Mesendoderm (in vitro differentiated cells): Measurements from ENCODE around the gene FGD4.
A peak's percentile ranks its signal among the peaks of the same experiment; 100 is the strongest.

Source experiments
- DNase-seq: peaks from one replicate; pipeline ENCODE4 v3.0.0; 2013
- H2AK5ac ChIP-seq: 2 replicates; pipeline ENCODE4 v1.6.1; 2013; ENCODE audit warnings: low read length, inconsistent platforms
- H2BK120ac ChIP-seq: 2 replicates; pipeline ENCODE4 v1.6.1; 2013; ENCODE audit warnings: low read depth, mild to moderate bottlenecking, low read length, moderate library complexity, mixed read lengths
- H2BK15ac ChIP-seq: replicated peaks from 2 replicates; pipeline ENCODE4 v1.6.1; 2013; ENCODE audit warnings: low read depth, mild to moderate bottlenecking, moderate library complexity
- H2BK5ac ChIP-seq: 2 replicates; pipeline ENCODE4 v1.6.1; 2013; ENCODE audit warnings: low read length, inconsistent platforms
- H3K18ac ChIP-seq: 2 replicates; pipeline ENCODE4 v1.6.1; 2013; ENCODE audit warnings: mild to moderate bottlenecking, low read length, mixed read lengths
- H3K23ac ChIP-seq: one replicate; pipeline ENCODE4 v1.6.1; 2013; ENCODE audit warnings: low read length
- H3K27ac ChIP-seq: 2 replicates; pipeline ENCODE4 v1.5.1; 2013; ENCODE audit warnings: low read depth, mild to moderate bottlenecking, inconsistent platforms, low read length, moderate library complexity
- H3K27me3 ChIP-seq: 2 replicates; pipeline ENCODE4 v1.6.1; 2013; ENCODE audit warnings: low read length, control low read depth, mild to moderate bottlenecking, inconsistent platforms; ENCODE audit not compliant: insufficient read depth, poor library complexity
- H3K36me3 ChIP-seq: 2 replicates; pipeline ENCODE4 v1.6.1; 2013; ENCODE audit warnings: low read length, inconsistent platforms; ENCODE audit not compliant: control insufficient read depth, insufficient read depth
- H3K4ac ChIP-seq: one replicate; pipeline ENCODE4 v1.6.1; 2013; ENCODE audit warnings: low read depth, mild to moderate bottlenecking, low read length, moderate library complexity
- H3K4me1 ChIP-seq: 2 replicates; pipeline ENCODE4 v1.6.1; 2013; ENCODE audit warnings: low read depth, low read length, inconsistent platforms; ENCODE audit not compliant: control insufficient read depth
- H3K4me2 ChIP-seq: 2 replicates; pipeline ENCODE4 v1.6.1; 2013; ENCODE audit warnings: low read length
- H3K4me3 ChIP-seq: 2 replicates; pipeline ENCODE4 v1.5.1; 2013; ENCODE audit warnings: mild to moderate bottlenecking, low read length
- H3K56ac ChIP-seq: one replicate; pipeline ENCODE4 v1.6.1; 2013; ENCODE audit warnings: low read length
- H3K79me1 ChIP-seq: 2 replicates; pipeline ENCODE4 v1.6.1; 2013; ENCODE audit warnings: low read length, inconsistent platforms
- H3K79me2 ChIP-seq: 2 replicates; pipeline ENCODE4 v1.6.1; 2013; ENCODE audit warnings: mild to moderate bottlenecking, low read length; ENCODE audit not compliant: control insufficient read depth, insufficient read depth
- H3K9ac ChIP-seq: 2 replicates; pipeline ENCODE4 v1.6.1; 2013; ENCODE audit warnings: low read length, inconsistent platforms
- H4K5ac ChIP-seq: one replicate; pipeline ENCODE4 v1.6.1; 2013; ENCODE audit warnings: low read length
- H4K8ac ChIP-seq: one replicate; pipeline ENCODE4 v1.6.1; 2013; ENCODE audit warnings: low read depth, mild to moderate bottlenecking, control low read depth, low read length, moderate library complexity
- WGBS: extraction: QIAGEN DNeasy Blood & Tissue Kit; methylation state at CpG from one replicate; pipeline ENCODE4 v1.1.7; 2013; ENCODE audit warnings: low lambda C conversion rate, missing lambda C conversion rate; ENCODE audit not compliant: insufficient coverage; ENCODE audit errors: extremely low coverage; 5-methylcytosine and 5-hydroxymethylcytosine counted together

The FGD4 gene

GRCh38 chr12:32462908-32463307 is 63.5 kb downstream of the FGD4 start:
- H3K23ac ChIP-seq = no peak overlapping the region
- peak overlapping the region; percentile 56 for H4K8ac ChIP-seq
- no peak overlapping the region for H3K4ac ChIP-seq
- H3K36me3 ChIP-seq = no peaks in the 10 kb centered on the region
- no peak overlapping the region for H4K5ac ChIP-seq
- no peak overlapping the region for H2BK15ac ChIP-seq
- no CpG with 5 or more reads among the region's 2 CpGs for WGBS
- H3K4me3 ChIP-seq = no peak overlapping the region
- no peak overlapping the region for H2BK5ac ChIP-seq
- H3K79me1 ChIP-seq = no peaks in the 10 kb centered on the region
- no peak overlapping the region for H2BK120ac ChIP-seq
- peaks cover 12% of the 10 kb centered on the region for H3K79me2 ChIP-seq
- H3K27me3 ChIP-seq = no peaks in the 10 kb centered on the region
- no peak overlapping the region for H3K18ac ChIP-seq
- H3K4me2 ChIP-seq = no peak overlapping the region
- H3K4me1 ChIP-seq = no peaks in the 10 kb centered on the region
- no peak overlapping the region for H3K9ac ChIP-seq
- no peak overlapping the region for H3K56ac ChIP-seq
- H2AK5ac ChIP-seq = no peak overlapping the region
- no peak for DNase-seq
- no peak overlapping the region for H3K27ac ChIP-seq

- Histone ChIP-seq H3K27me3 (no peaks in the 10 kb centered on the region), H3K4me3 (no peak overlapping the region), H3K9ac (no peak overlapping the region), H3K18ac (no peak overlapping the region), H3K4ac (no peak overlapping the region), H3K79me2 (no peaks in the 10 kb centered on the region), H3K79me1 (no peaks in the 10 kb centered on the region), H2BK120ac (no peak overlapping the region), H3K4me2 (no peak overlapping the region), H3K36me3 (no peaks in the 10 kb centered on the region), H3K27ac (no peak overlapping the region), H2AK5ac (no peak overlapping the region), H4K8ac (no peak overlapping the region), H3K56ac (no peak overlapping the region), H2BK5ac (no peak overlapping the region), H3K4me1 (no peaks in the 10 kb centered on the region), H2BK15ac (no peak overlapping the region), H4K5ac (no peak overlapping the region), H3K23ac (no peak overlapping the region)
- DNase-seq = no peak
- WGBS = no CpG with 5 or more reads among the region's 1 CpG
Measured at GRCh38 chr12:32466187-32466586, 66.8 kb downstream of the FGD4 start.

DNA sequence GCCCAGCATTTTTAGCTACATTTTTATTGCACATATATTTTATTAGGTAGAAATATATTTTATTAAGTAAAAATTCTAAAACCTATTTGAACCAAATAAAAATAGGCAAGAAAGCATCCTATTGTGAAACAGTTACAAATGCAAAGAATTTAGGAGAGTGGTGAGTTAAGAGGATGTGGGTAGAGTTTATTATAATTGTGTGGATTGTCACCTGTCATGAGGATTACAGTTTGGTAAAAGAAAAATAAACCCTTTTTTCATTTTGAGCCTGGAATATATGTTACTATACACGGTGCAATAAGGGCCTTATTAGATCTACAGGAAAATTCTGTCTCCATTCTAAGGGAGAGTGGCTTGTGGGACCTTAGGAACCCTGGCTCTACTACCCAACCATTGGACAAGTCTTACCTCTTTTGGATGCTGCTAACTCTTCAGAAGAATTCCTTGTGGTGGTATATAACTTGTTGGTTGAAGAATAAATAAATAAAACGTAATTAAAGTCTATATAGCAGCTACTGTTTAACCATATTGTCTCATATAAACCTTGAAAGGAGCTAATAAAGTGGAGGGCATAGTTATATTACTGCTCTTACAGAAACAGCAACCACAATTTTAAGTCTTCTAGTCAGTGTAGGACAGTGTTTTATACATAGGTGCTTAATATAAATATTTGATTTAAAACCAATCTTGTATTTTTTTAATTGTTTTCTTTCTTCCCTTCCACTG is 67.8 kb downstream of the FGD4 start:
- Histone ChIP-seq H3K79me1 (peaks cover 4% of the 10 kb centered on the region), H2AK5ac (no peak overlapping the region), H3K56ac (no peak overlapping the region), H4K5ac (no peak overlapping the region), H3K18ac (no peak overlapping the region), H3K9ac (no peak overlapping the region), H3K4me1 (no peaks in the 10 kb centered on the region), H3K4me3 (no peak overlapping the region), H2BK5ac (no peak overlapping the region), H3K4ac (no peak overlapping the region), H2BK120ac (no peak overlapping the region), H3K36me3 (no peaks in the 10 kb centered on the region), H3K23ac (no peak overlapping the region), H3K4me2 (no peak overlapping the region), H2BK15ac (no peak overlapping the region), H3K27ac (no peak overlapping the region), H4K8ac (no peak overlapping the region), H3K79me2 (peaks cover 3% of the 10 kb centered on the region), H3K27me3 (no peaks in the 10 kb centered on the region)
- WGBS = no CpG with 5 or more reads among the region's 2 CpGs
- no peak for DNase-seq

GRCh38 chr12:32467959-32468863 is 68.9 kb downstream of the FGD4 start:
- WGBS = no CpG with 5 or more reads among the region's 10 CpGs
- Histone ChIP-seq H2BK120ac (no peak overlapping the region), H3K79me1 (peaks cover 4% of the 10 kb centered on the region), H3K36me3 (no peaks in the 10 kb centered on the region), H3K23ac (no peak overlapping the region), H3K9ac (no peak overlapping the region), H2AK5ac (no peak overlapping the region), H3K79me2 (peaks cover 3% of the 10 kb centered on the region), H4K5ac (no peak overlapping the region), H3K4ac (no peak overlapping the region), H3K4me1 (no peaks in the 10 kb centered on the region), H3K4me2 (no peak overlapping the region), H2BK15ac (no peak overlapping the region), H3K4me3 (no peak overlapping the region), H3K27me3 (no peaks in the 10 kb centered on the region), H3K18ac (no peak overlapping the region), H4K8ac (no peak overlapping the region), H2BK5ac (no peak overlapping the region), H3K27ac (no peak overlapping the region), H3K56ac (no peak overlapping the region)
- no peak for DNase-seq

DNA sequence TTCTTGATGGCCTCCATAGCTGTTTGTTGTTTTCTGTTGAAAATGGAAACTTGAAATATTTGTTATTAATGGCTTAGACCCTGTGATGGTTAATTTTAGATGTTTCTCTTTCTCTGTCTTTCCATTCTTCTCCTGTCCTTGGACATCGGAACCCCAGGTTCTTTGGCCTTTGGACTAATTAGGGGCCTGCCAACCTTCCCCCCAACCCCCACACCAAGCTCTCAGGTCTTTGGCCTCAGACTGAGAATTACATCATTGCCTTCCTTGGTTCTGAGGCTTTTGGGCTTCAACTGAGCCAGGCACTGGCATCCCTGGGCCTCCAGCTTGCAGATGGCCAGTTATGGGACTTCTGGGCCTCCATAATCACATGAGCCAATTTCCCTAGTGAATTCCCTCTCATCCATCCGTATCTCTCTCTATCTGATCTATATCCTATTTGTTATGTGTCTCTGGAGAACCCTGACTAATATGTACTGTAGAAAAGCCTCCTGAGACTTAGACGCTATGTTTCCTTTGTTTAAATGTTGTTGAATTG is 71.6 kb downstream of the FGD4 start:
- H3K23ac ChIP-seq = no peak overlapping the region
- H4K8ac ChIP-seq = no peak overlapping the region
- H3K56ac ChIP-seq = no peak overlapping the region
- H3K4ac ChIP-seq = no peak overlapping the region
- no peak overlapping the region for H3K18ac ChIP-seq
- no peak for DNase-seq
- H3K79me2 ChIP-seq = peaks cover 3% of the 10 kb centered on the region
- WGBS = no CpG with 5 or more reads among the region's 3 CpGs
- peaks cover 4% of the 10 kb centered on the region for H3K79me1 ChIP-seq
- no peak overlapping the region for H2BK15ac ChIP-seq
- H2BK120ac ChIP-seq = no peak overlapping the region
- no peaks in the 10 kb centered on the region for H3K4me1 ChIP-seq
- H4K5ac ChIP-seq = no peak overlapping the region
- no peaks in the 10 kb centered on the region for H3K36me3 ChIP-seq
- no peak overlapping the region for H3K4me3 ChIP-seq
- no peak overlapping the region for H2AK5ac ChIP-seq
- no peak overlapping the region for H3K27ac ChIP-seq
- no peaks in the 10 kb centered on the region for H3K27me3 ChIP-seq
- H2BK5ac ChIP-seq = no peak overlapping the region
- no peak overlapping the region for H3K4me2 ChIP-seq
- no peak overlapping the region for H3K9ac ChIP-seq
